Heart right ventricle (tissue), 16 donors: ENCODE measurements around the gene LMX1B. TPM values are rescaled to one million over a fixed set of nuclear protein-coding genes. Genes with fewer than 3 reads are reported as not detected.
"Not testable (repeated sequence)": the region's sequence is repeated elsewhere in the genome, so short reads cannot be mapped to it uniquely, and the experiment has no call there.

ENCODE experiments used
- ATAC-seq, 8 donors: fragments of 200-7000 bp; cut with Tn5 transposase; one replicate each; pipeline ENCODE4 v1.9.1; 2020; ENCODE audit warnings: mild to moderate bottlenecking in 8 of 8, moderate library complexity in 8 of 8, moderate number of reproducible peaks in 1 of 8
- DNase-seq, 2 donors: peaks; one replicate each; pipeline ENCODE4 v3.0.0-alpha.2; 2020
- H3K27ac ChIP-seq, 10 donors: fragments of 200-600 bp; sonication (generic) in 2 of 10; one replicate each; pipeline versions ENCODE4 v1.5.0 to v1.8.0; 2020 to 2022; ENCODE audit warnings: mild to moderate bottlenecking in 3 of 10
- H3K27me3 ChIP-seq, 7 donors: fragments of 200-600 bp; one replicate each; pipeline ENCODE4 v1.8.0; 2021 to 2022; ENCODE audit warnings: mild to moderate bottlenecking in 2 of 7
- H3K36me3 ChIP-seq, 9 donors: fragments of 200-600 bp; sonication (generic) in 1 of 9; one replicate each; pipeline versions ENCODE4 v1.5.0 to v1.8.0; 2020 to 2022; ENCODE audit warnings: mild to moderate bottlenecking in 2 of 9
- H3K4me1 ChIP-seq, 9 donors: fragments of 200-600 bp; sonication (generic) in 1 of 9; one replicate each; pipeline versions ENCODE4 v1.5.0 to v1.8.0; 2020 to 2022; ENCODE audit warnings: mild to moderate bottlenecking in 4 of 9
- H3K4me3 ChIP-seq, 10 donors: fragments of 200-600 bp; sonication (generic) in 2 of 10; one replicate each; pipeline versions ENCODE4 v1.5.0 to v1.8.0; 2020 to 2022; ENCODE audit warnings: mild to moderate bottlenecking in 7 of 10, moderate library complexity in 2 of 10
- H3K9me3 ChIP-seq, 11 donors: fragments of 200-600 bp in 10 of 11; sonication (generic) in 2 of 11; one replicate each; pipeline versions ENCODE4 v1.5.0 to v1.8.0; 2013 to 2022; ENCODE audit warnings: mild to moderate bottlenecking in 2 of 11, control low read depth in 1 of 11, moderate library complexity in 1 of 11
- CTCF ChIP-seq, 9 donors: fragments of 200-600 bp; sonication (generic) in 2 of 9; IDR thresholded peaks; one replicate each; pipeline versions ENCODE4 v1.5.0 to v1.8.0; 2021 to 2022; ENCODE audit warnings: antibody characterized with exemption in 9 of 9, mild to moderate bottlenecking in 5 of 9, moderate library complexity in 1 of 9
- WGBS, 2 donors: extraction: QIAGEN DNeasy Blood & Tissue Kit; methylation state at CpG; one replicate each; pipeline ENCODE4 v1.1.7; 2013; ENCODE audit warnings: inconsistent platforms in 1 of 2; 5-methylcytosine and 5-hydroxymethylcytosine counted together
- intact Hi-C, 10 donors: fragments of 100-400 bp; cut with DNase I; formaldehyde crosslinking; loops; one replicate each; pipeline versions ENCODE4 v1.11.1 to v1.14.2; 2022
- polyA plus RNA-seq, 2 donors: library from polyadenylated mRNA; stranded (reverse); fragments of 200-250 nt; gene quantifications; one replicate each; pipeline ENCODE4 v1.2.3, GENCODE V29; 2013
- total RNA-seq, 10 donors: library from RNA; stranded (reverse); fragmentation: NEBNext Ultra II Directional in 3 of 10; extraction: Animal tissue kit (Norgen Biotek cat#: 25700) in 3 of 10; gene quantifications; one replicate each; pipeline versions ENCODE4 v1.2.1 to v1.2.4, GENCODE V29; 2021 to 2023
- donor health status: Arrhythmogenic right ventricular cardiomyopathy.
- donor health status: ischemic (EF 13 %, LVEDD 7.1; RV severe dilation, severe dysfunction).
- donor health status: healthy with polysubstance abuse.
- donor health status: DM: no; HTN: yes; CAD: no.
- donor health status: DM: no; HTN: no; CAD: no.
- donor health status: ischemic (EF 25% LVEDD 6.9; RV normal size, moderate dysfunction).
- donor health status: ischemic (EF 25% LVEDD 5.7; RV mildly dilated, moderate dysfunction).
- donor health status: healthy.
- donor health status: DM: yes; HTN: yes; CAD: no.
- donor health status: Ischemic cardiomyopathy.
- donor health status: ischemic (EF 35%, LVEDD 5.7; RV mildly dilated, moderate dysfunction).
- donor health status: nonischemic (EF 11% LVEDD 7.7; RV severe dilation, severe dysfunction).
- donor health status: DM: yes; HTN: yes; CAD: no.
- donor health status: PGD.
- donor health status: ischemic (EF 29% LVEDD 5.4; RV normal size, mild dysfunction).
- donor health status: nonischemic (EF 23%, LVEDD 6.1; RV moderate dilation, normal function).

The LMX1B gene
- total and polyA plus RNA-seq, 12 donors, result 0.25 to 0.97 (median 0.37) TPM

GRCh38 chr9:126654124-126654523 is 40.4 kb downstream of the LMX1B start:
- intact Hi-C loops, result no loop called here
- TF ChIP-seq CTCF (IDR thresholded peaks at IDR 0.05), result no peak
- Histone ChIP-seq H3K27ac (no peak overlapping the region), H3K4me3 (no peak overlapping the region), H3K36me3 (no peaks in the 10 kb centered on the region), H3K9me3 (no peaks in the 10 kb centered on the region), H3K4me1 (no peaks in the 10 kb centered on the region), H3K27me3 (peaks cover 0 to 79% (median 66%) of the 10 kb centered on the region in 7 donors)
- WGBS, 2 donors, result 78 to 83% methylated on average over 7 of the region's 7 CpGs
- DNase-seq, result no peak
- ATAC-seq, result no peak

GRCh38 chr9:126656214-126656613 is 42.5 kb downstream of the LMX1B start:
- intact Hi-C loops, H3K4me1 ChIP-seq, H3K36me3 ChIP-seq, H3K27ac ChIP-seq, ATAC-seq, H3K9me3 ChIP-seq, DNase-seq, H3K4me3 ChIP-seq: not testable (repeated sequence)
- WGBS, 2 donors, result 79 to 90% methylated on average over 4 of the region's 4 CpGs
- peaks cover 0 to 66% (median 49%) of the 10 kb centered on the region in 7 donors for H3K27me3 ChIP-seq

- TF ChIP-seq CTCF (IDR thresholded peaks at IDR 0.05), result no peak
- DNase-seq, result no peak
- Histone ChIP-seq H3K27ac (no peak overlapping the region), H3K4me3 (no peak overlapping the region), H3K27me3 (peaks cover 0 to 54% (median 33%) of the 10 kb centered on the region in 7 donors), H3K36me3 (no peaks in the 10 kb centered on the region), H3K9me3 (no peaks in the 10 kb centered on the region), H3K4me1 (peaks cover 0 to 23% (median 17%) of the 10 kb centered on the region in 9 donors)
- WGBS, 2 donors, result 77 to 84% methylated on average over 13 of the region's 13 CpGs
- ATAC-seq, result no peak
- intact Hi-C loops, result no loop called here
These were observed 44.6 kb downstream of the LMX1B start for GRCh38 chr9:126658201-126658825.

- Histone ChIP-seq H3K4me3 (no peak overlapping the region), H3K9me3 (no peaks in the 10 kb centered on the region), H3K4me1 (peaks cover 0 to 31% (median 24%) of the 10 kb centered on the region in 9 donors), H3K27me3 (peaks cover 0 to 47% (median 33%) of the 10 kb centered on the region in 7 donors), H3K27ac (no peak overlapping the region), H3K36me3 (no peaks in the 10 kb centered on the region)
- no peak for TF ChIP-seq CTCF (IDR thresholded peaks at IDR 0.05)
- ATAC-seq, result no peak
- WGBS, 2 donors, result 87 to 94% methylated on average over 11 of the region's 11 CpGs
- DNase-seq, result no peak
- intact Hi-C loops, result no loop called here
These were observed 45.3 kb downstream of the LMX1B start for GRCh38 chr9:126658956-126659555.

- WGBS, 2 donors, result 87 to 91% methylated on average over 17 of the region's 17 CpGs
- no peak overlapping the region for H3K27ac ChIP-seq
- H3K4me3 ChIP-seq, result no peak overlapping the region
- ATAC-seq, result no peak
- TF ChIP-seq CTCF (IDR thresholded peaks at IDR 0.05), result no peak
- H3K4me1 ChIP-seq, result peaks cover 0 to 46% (median 34%) of the 10 kb centered on the region in 9 donors
- H3K9me3 ChIP-seq, result no peaks in the 10 kb centered on the region
- H3K36me3 ChIP-seq, result no peaks in the 10 kb centered on the region
- DNase-seq, result no peak
- intact Hi-C loops, result no loop called here
- peaks cover 0 to 32% (median 22%) of the 10 kb centered on the region in 7 donors for H3K27me3 ChIP-seq
These were observed 47.4 kb downstream of the LMX1B start for GRCh38 chr9:126661122-126661520.
